Upper lobe of left lung (tissue), 6 donors: ENCODE data around the gene SEMA4A. TPM values are rescaled to one million over a fixed set of nuclear protein-coding genes. Genes with fewer than 3 reads are reported as not detected.

Experiments
- ATAC-seq, 2 donors: fragments of 200-7000 bp; cut with Tn5 transposase; one replicate each; pipeline ENCODE4 v1.9.1; 2022; ENCODE audit warnings: mild to moderate bottlenecking in 2 of 2, moderate library complexity in 2 of 2; ENCODE audit not compliant: low FRiP score in 2 of 2
- DNase-seq, 2 donors: peaks; one replicate each; pipeline ENCODE4 v3.0.0-alpha.2; 2019 to 2020
- H3K27ac ChIP-seq, 4 donors: fragments of 200-600 bp; sonication (generic); one replicate each; pipeline ENCODE4 v1.5.1; 2016 to 2019
- H3K27me3 ChIP-seq, 4 donors: fragments of 200-600 bp; sonication (generic); one replicate each; pipeline ENCODE4 v1.5.1; 2017 to 2019
- H3K36me3 ChIP-seq, 4 donors: fragments of 200-600 bp; sonication (generic); one replicate each; pipeline ENCODE4 v1.5.1; 2016 to 2019
- H3K4me1 ChIP-seq, 4 donors: fragments of 200-600 bp; sonication (generic); one replicate each; pipeline ENCODE4 v1.5.1; 2018 to 2019
- H3K4me3 ChIP-seq, 4 donors: fragments of 200-600 bp; sonication (generic); one replicate each; pipeline ENCODE4 v1.5.1; 2017 to 2019; ENCODE audit warnings: mild to moderate bottlenecking in 2 of 4, moderate library complexity in 1 of 4
- H3K9me3 ChIP-seq, 4 donors: fragments of 200-600 bp; sonication (generic); one replicate each; pipeline ENCODE4 v1.5.1; 2018 to 2019
- EP300 ChIP-seq, 4 donors: sonication (generic); formaldehyde crosslinking; IDR thresholded peaks; one replicate each; pipeline ENCODE4 v1.5.1; 2017; ENCODE audit warnings: antibody characterized with exemption in 4 of 4, control low read depth in 2 of 4
- POLR2A ChIP-seq, 4 donors: fragments of 450-650 bp; IDR thresholded peaks; one replicate each; pipeline ENCODE4 v1.5.1; 2016 to 2017; ENCODE audit warnings: antibody characterized with exemption in 4 of 4, mild to moderate bottlenecking in 2 of 4
- POLR2AphosphoS5 ChIP-seq, 2 donors: sonication (generic); formaldehyde crosslinking; IDR thresholded peaks; one replicate each; pipeline ENCODE4 v1.5.1; 2017; ENCODE audit warnings: antibody characterized with exemption in 2 of 2
- WGBS, 2 donors: methylation state at CpG; one replicate each; pipeline ENCODE4 v1.1.5; 2017 to 2018; 5-methylcytosine and 5-hydroxymethylcytosine counted together
- small RNA-seq, 4 donors: library from RNA; depleted of rRNA; stranded (forward); fragments of <200 nt; gene quantifications; one replicate each; pipeline ENCODE3, GENCODE V24; 2016
- total RNA-seq, 6 donors: library from RNA; depleted of rRNA in 4 of 6; stranded (reverse); fragments of >200 nt in 4 of 6; gene quantifications; one replicate each; pipeline versions ENCODE4 v1.1.0 to v1.2.1, GENCODE V29; 2016 to 2021
- TF ChIP-seq, protein P1 (sequence below), 6 experiments: fragments of 450-650 bp in 4 of 6; fragments of 200-600 bp in 2 of 6; sonication (generic) in 2 of 6; IDR thresholded peaks; one replicate each; pipeline ENCODE4 v1.5.1; 2016 to 2019; ENCODE audit warnings: antibody characterized with exemption in 6 of 6
- donor health status: DM: no; HTN: no; CAD: no; lungs with moderate emphysema.
- donor health status: DM: no; HTN: yes; CAD: no; lungs with severe emphysema.

SEMA4A gene
- total RNA-seq, 6 donors from 2014 or later = 28.9 to 65.9 (median 33.5) TPM

DNA sequence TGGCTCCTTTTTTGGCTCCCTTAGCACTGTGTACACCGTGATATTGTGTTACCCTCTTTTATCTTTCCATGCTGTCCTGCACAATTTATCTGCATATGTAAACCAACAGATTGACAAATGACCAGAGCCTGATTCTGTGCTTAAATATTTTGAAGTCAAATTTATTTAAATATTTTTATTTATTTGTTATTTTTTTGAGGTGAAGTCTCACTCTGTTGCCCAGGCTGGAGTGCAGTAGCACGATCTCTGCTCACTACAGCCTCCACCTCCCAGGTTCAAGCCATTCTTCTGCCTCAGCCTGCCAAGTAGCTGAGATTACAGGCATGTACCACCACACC, 72.3 kb downstream of the SEMA4A start:
- H3K4me1 ChIP-seq = peaks cover 0 to 18% (median 4%) of the 10 kb centered on the region in 4 donors
- no peaks in the 10 kb centered on the region for H3K9me3 ChIP-seq
- 13 to 15% methylated on average over 2 of the region's 2 CpGs for WGBS, 2 donors
- peaks cover 22 to 66% (median 44%) of the 10 kb centered on the region in 4 donors for H3K36me3 ChIP-seq
- H3K27ac ChIP-seq = no peak overlapping the region
- H3K27me3 ChIP-seq = no peaks in the 10 kb centered on the region
- no peak overlapping the region for H3K4me3 ChIP-seq
- ATAC-seq (no peak), DNase-seq (no peak)
- TF ChIP-seq POLR2A (IDR thresholded peaks at IDR 0.05) (no peak), EP300 (IDR thresholded peaks at IDR 0.05) (no peak), POLR2AphosphoS5 (IDR thresholded peaks at IDR 0.05) (no peak)
- TF ChIP-seq, protein P1, sequence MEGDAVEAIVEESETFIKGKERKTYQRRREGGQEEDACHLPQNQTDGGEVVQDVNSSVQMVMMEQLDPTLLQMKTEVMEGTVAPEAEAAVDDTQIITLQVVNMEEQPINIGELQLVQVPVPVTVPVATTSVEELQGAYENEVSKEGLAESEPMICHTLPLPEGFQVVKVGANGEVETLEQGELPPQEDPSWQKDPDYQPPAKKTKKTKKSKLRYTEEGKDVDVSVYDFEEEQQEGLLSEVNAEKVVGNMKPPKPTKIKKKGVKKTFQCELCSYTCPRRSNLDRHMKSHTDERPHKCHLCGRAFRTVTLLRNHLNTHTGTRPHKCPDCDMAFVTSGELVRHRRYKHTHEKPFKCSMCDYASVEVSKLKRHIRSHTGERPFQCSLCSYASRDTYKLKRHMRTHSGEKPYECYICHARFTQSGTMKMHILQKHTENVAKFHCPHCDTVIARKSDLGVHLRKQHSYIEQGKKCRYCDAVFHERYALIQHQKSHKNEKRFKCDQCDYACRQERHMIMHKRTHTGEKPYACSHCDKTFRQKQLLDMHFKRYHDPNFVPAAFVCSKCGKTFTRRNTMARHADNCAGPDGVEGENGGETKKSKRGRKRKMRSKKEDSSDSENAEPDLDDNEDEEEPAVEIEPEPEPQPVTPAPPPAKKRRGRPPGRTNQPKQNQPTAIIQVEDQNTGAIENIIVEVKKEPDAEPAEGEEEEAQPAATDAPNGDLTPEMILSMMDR (IDR thresholded peaks at IDR 0.05) = no peak

DNA sequence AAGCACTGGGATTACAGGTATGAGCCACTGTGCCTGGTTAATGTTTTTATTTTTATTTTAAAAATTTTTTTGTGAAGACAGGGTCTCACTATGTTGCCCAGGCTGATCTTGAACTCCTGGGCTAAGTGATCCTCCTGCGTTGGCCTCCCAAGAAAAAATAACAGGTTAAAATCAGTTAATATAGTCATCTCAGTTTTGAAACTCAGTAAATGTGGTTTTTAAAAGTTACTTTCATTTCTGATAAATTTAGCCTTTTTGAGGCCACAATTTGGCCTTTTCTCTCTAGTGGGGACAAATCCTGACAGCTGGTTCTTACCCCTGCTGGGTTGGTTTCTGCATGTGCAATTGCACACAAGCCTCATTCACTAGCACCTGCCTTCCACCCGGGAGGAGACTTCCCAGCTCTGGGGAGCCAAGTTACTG, 72.7 kb downstream of the SEMA4A start:
- Histone ChIP-seq H3K9me3 (no peaks in the 10 kb centered on the region), H3K27ac (no peak overlapping the region), H3K27me3 (no peaks in the 10 kb centered on the region), H3K36me3 (peaks cover 19 to 61% (median 42%) of the 10 kb centered on the region in 4 donors), H3K4me3 (no peak overlapping the region), H3K4me1 (peaks cover 0 to 16% (median 3%) of the 10 kb centered on the region in 4 donors)
- TF ChIP-seq, protein P1 (IDR thresholded peaks at IDR 0.05) = no peak
- no peak for TF ChIP-seq EP300 (IDR thresholded peaks at IDR 0.05)
- TF ChIP-seq POLR2AphosphoS5 (IDR thresholded peaks at IDR 0.05) = no peak
- no peak for DNase-seq
- WGBS, 2 donors = 66 to 77% methylated on average over 2 of the region's 2 CpGs
- no peak for ATAC-seq

DNA sequence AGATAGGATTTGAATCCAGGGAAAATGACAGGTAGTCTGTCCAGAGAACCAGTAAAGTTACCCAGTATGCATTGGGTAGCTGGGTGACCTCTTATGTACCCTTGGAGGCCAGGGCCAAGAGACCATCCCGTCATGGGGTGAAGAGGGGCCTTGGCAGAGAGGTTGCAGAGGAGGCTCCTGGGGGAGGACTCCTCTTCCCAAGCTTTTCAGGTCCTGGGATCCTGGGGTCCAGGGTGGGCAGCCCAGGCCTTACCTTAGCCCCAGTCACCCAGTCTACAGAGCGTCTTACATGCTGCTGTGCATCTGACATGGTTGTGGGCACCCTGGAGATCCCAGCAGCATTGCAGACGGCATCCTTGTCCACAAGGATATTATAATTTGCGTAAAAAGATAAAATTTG, 73.4 kb downstream of the SEMA4A start:
- no peak for DNase-seq
- Histone ChIP-seq H3K27me3 (no peaks in the 10 kb centered on the region), H3K9me3 (no peaks in the 10 kb centered on the region), H3K4me1 (peaks cover 0 to 11% (median 3%) of the 10 kb centered on the region in 4 donors), H3K27ac (no peak overlapping the region), H3K4me3 (no peak overlapping the region), H3K36me3 (peaks cover 18 to 54% (median 37%) of the 10 kb centered on the region in 4 donors)
- 89 to 95% methylated on average over 4 of the region's 4 CpGs for WGBS, 2 donors
- no peak for ATAC-seq
- TF ChIP-seq POLR2A (IDR thresholded peaks at IDR 0.05) (no peak), POLR2AphosphoS5 (IDR thresholded peaks at IDR 0.05) (no peak), EP300 (IDR thresholded peaks at IDR 0.05) (no peak)
- TF ChIP-seq, protein P1 (IDR thresholded peaks at IDR 0.05) = no peak

Small RNA genes within 50 kb of the gene (small RNA-seq; reads per million reads assigned to genes)
- gene RF00568 = 0 reads per million in 4 donors

Other genes with a start within 250 kb of the SEMA4A start
- gene RIT1, start 242.2 kb upstream of the SEMA4A start, total RNA-seq = 10 to 100 TPM; 26.3 to 67.1 (median 45.1) TPM
- gene KHDC4, start 219.2 kb upstream of the SEMA4A start, total RNA-seq = 100 to 1,000 TPM in 1 of 6 donors, 10 to 100 TPM in 5; 30.4 to 105 (median 37.6) TPM
- gene RXFP4, start 211.9 kb upstream of the SEMA4A start, total RNA-seq = not detected
- 100 to 1,000 TPM; 198 to 969 (median 229) TPM for gene ARHGEF2, start 175.0 kb upstream of the SEMA4A start, total RNA-seq
- gene SSR2, start 132.6 kb upstream of the SEMA4A start, total RNA-seq = 100 to 1,000 TPM in 5 of 6 donors, 10 to 100 TPM in 1; 66.0 to 395 (median 228) TPM
- gene UBQLN4, start 99.8 kb upstream of the SEMA4A start, total RNA-seq = 10 to 100 TPM; 22.2 to 39.8 (median 24.5) TPM
- 10 to 100 TPM; 35.6 to 84.5 (median 68.8) TPM for gene LAMTOR2, start 98.8 kb upstream of the SEMA4A start, total RNA-seq
- gene RAB25, start 92.4 kb upstream of the SEMA4A start, total RNA-seq = 100 to 1,000 TPM in 1 of 6 donors, 10 to 100 TPM in 5; 58.7 to 123 (median 88.9) TPM
- 1 to 10 TPM in 2 of 6 donors, under 1 TPM in 3, not detected in 1; 0.26 to 2.0 (median 1.00) TPM for gene MEX3A, start 71.1 kb upstream of the SEMA4A start, total RNA-seq
- gene LMNA, start 38.9 kb upstream of the SEMA4A start, total RNA-seq = 1,000 to 10,000 TPM in 1 of 6 donors, 100 to 1,000 TPM in 5; 156 to 1,281 (median 388) TPM
- gene SLC25A44, start 40.5 kb downstream of the SEMA4A start, total RNA-seq = 10 to 100 TPM; 11.0 to 27.4 (median 21.1) TPM
- 10 to 100 TPM; 46.1 to 88.2 (median 66.6) TPM for gene PMF1, start 59.4 kb downstream of the SEMA4A start, total RNA-seq
- 10 to 100 TPM in 1 of 6 donors, 1 to 10 TPM in 3, under 1 TPM in 1, not detected in 1; 0.69 to 31.4 (median 1.9) TPM for gene BGLAP, start 88.6 kb downstream of the SEMA4A start, total RNA-seq
- 10 to 100 TPM in 1 of 6 donors, 1 to 10 TPM in 5; 1.3 to 10.5 (median 2.9) TPM for gene PAQR6, start 94.5 kb downstream of the SEMA4A start, total RNA-seq
- gene SMG5, start 129.2 kb downstream of the SEMA4A start, total RNA-seq = 100 to 1,000 TPM in 1 of 6 donors, 10 to 100 TPM in 5; 52.3 to 136 (median 69.1) TPM
- 10 to 100 TPM in 1 of 6 donors, 1 to 10 TPM in 5; 1.3 to 10.5 (median 3.1) TPM for gene TMEM79, start 130.7 kb downstream of the SEMA4A start, total RNA-seq
- gene GLMP, start 142.1 kb downstream of the SEMA4A start, total RNA-seq = 10 to 100 TPM; 22.1 to 80.4 (median 50.9) TPM
- 1 to 10 TPM in 1 of 6 donors, not detected in 5; 7.3 TPM for gene VHLL, start 145.7 kb downstream of the SEMA4A start, total RNA-seq
- 100 to 1,000 TPM in 4 of 6 donors, 10 to 100 TPM in 2; 53.5 to 171 (median 112) TPM for gene CCT3, start 184.7 kb downstream of the SEMA4A start, total RNA-seq
- gene TSACC, start 184.9 kb downstream of the SEMA4A start, total RNA-seq = 1 to 10 TPM in 2 of 6 donors, not detected in 4; 1.1 to 4.2 TPM
- gene RHBG, start 215.6 kb downstream of the SEMA4A start, total RNA-seq = under 1 TPM in 1 of 6 donors, not detected in 5; 0.24 TPM